ENCODE measurements around the gene RTN4R.

Gene RTN4R

DNA sequence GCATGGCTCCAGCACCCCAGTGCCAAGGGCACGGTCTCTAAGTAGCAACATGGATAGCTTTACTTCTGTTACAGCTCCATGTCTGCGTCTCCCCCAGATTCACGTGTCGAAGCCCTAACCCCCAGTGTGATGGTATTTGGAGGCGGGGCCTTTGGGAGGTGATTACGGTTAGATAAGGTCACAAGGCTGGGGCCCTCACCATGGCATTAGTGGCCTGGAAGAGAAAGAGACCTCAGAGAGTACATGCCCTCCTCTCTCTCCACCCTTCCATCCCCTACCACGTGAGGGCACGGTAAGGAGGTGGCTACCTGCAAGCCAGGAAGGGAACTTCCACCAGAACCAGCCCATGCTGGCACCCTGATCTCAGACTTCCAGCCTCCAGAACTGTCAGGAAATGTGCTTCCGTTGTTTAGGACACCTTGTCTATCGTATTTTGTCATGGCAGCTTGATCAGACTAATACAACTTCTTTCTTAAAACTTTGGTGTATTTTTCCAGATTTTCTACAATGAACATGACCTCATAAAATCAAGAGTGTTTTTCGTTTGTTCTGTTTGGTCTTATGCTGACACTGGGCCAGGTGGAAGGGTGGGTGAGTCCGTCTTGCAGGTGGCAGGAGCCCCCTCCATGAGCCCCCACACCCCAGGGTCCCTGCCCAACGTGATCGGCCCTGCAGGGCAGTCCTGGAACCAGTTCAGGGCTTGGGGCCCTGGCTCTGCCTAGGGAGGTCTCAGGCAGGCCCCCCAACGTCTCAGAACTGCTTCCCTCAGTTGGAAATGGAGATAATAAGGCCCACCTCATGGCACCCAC is 10.7 kb downstream of the RTN4R start:
- no peaks in the 10 kb centered on the region for H3K4me1 ChIP-seq (ENCODE audit: insufficient read depth, low read length)
- no peak overlapping the region for H3K9ac ChIP-seq (ENCODE audit: low read depth, low read length)
- H3K27ac ChIP-seq (ENCODE audit: low read depth, low read length), result no peak overlapping the region
- H3K4me3 ChIP-seq (ENCODE audit: low read length), result no peak overlapping the region
- no peaks in the 10 kb centered on the region for H3K36me3 ChIP-seq (ENCODE audit: insufficient read depth, low read length)
- WGBS, result 91% methylated on average over 15 of the region's 15 CpGs
- no peaks in the 10 kb centered on the region for H3K9me3 ChIP-seq (ENCODE audit: insufficient read depth, low read depth, low read length)
- no peaks in the 10 kb centered on the region for H3K27me3 ChIP-seq (ENCODE audit: insufficient read depth, low read length)

DNA sequence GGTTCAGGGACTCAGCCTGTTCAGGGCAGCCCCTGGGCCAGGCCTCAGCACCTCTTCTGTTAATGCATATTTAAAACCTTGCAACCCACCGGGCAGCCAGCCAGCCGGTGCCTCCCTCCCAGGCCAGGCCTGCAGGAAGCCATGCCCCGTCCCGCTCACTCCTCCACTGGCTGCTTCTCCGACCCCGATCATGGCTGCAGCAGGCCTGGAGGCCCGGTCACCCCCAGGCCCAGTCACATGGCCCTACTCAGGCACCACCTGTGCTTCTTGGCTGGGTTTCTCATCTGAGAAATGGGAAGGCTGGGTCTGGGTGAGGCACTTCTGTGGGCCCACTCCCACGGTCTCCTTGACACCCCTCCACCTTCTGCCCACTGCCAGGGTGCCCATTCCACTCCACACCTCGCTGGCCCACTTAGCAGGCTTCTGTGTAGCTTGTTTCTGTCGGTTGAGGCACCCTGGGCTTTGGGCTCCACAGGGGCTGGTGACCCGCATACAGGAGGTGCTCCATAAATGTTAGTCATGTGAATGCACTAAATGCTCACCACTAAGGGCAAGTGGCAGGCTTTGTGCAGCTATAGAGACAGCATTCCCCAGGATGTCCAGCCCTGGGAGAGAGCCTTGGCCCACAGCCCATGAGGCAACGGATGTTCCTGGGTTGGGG is 11.4 kb downstream of the RTN4R start:
- no peaks in the 10 kb centered on the region for H3K27me3 ChIP-seq (ENCODE audit: insufficient read depth, low read length)
- no peak overlapping the region for H3K9ac ChIP-seq (ENCODE audit: low read depth, low read length)
- no peaks in the 10 kb centered on the region for H3K9me3 ChIP-seq (ENCODE audit: insufficient read depth, low read depth, low read length)
- no peak overlapping the region for H3K27ac ChIP-seq (ENCODE audit: low read depth, low read length)
- WGBS, result 87% methylated on average over 12 of the region's 12 CpGs
- H3K36me3 ChIP-seq (ENCODE audit: insufficient read depth, low read length), result no peaks in the 10 kb centered on the region
- H3K4me1 ChIP-seq (ENCODE audit: insufficient read depth, low read length), result no peaks in the 10 kb centered on the region
- no peak overlapping the region for H3K4me3 ChIP-seq (ENCODE audit: low read length)

DNA sequence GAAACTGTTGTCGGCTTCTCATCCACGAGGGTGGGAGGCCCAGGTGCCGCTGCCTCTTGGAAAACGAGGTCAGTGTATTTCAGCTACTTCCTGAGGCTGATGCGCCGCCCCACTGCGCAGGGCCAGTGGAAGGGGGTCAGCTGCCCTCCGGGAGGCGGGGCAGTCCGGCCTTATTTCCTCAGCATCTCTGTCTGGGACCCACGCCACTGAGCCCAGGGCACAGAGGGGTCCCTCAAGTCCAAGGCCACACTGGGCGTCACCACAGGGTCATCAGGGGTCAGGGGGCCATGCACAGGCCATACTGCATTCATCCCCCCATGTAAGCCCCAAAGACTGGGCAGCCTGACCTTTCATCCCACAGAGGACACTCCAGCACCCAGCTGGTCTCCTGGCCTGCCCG is 12.1 kb downstream of the RTN4R start:
- no peaks in the 10 kb centered on the region for H3K27me3 ChIP-seq (ENCODE audit: insufficient read depth, low read length)
- WGBS, result 93% methylated on average over 13 of the region's 13 CpGs
- H3K9me3 ChIP-seq (ENCODE audit: insufficient read depth, low read depth, low read length), result no peaks in the 10 kb centered on the region
- no peak overlapping the region for H3K9ac ChIP-seq (ENCODE audit: low read depth, low read length)
- H3K27ac ChIP-seq (ENCODE audit: low read depth, low read length), result no peak overlapping the region
- H3K36me3 ChIP-seq (ENCODE audit: insufficient read depth, low read length), result no peaks in the 10 kb centered on the region
- no peak overlapping the region for H3K4me3 ChIP-seq (ENCODE audit: low read length)
- H3K4me1 ChIP-seq (ENCODE audit: insufficient read depth, low read length), result no peaks in the 10 kb centered on the region

DNA sequence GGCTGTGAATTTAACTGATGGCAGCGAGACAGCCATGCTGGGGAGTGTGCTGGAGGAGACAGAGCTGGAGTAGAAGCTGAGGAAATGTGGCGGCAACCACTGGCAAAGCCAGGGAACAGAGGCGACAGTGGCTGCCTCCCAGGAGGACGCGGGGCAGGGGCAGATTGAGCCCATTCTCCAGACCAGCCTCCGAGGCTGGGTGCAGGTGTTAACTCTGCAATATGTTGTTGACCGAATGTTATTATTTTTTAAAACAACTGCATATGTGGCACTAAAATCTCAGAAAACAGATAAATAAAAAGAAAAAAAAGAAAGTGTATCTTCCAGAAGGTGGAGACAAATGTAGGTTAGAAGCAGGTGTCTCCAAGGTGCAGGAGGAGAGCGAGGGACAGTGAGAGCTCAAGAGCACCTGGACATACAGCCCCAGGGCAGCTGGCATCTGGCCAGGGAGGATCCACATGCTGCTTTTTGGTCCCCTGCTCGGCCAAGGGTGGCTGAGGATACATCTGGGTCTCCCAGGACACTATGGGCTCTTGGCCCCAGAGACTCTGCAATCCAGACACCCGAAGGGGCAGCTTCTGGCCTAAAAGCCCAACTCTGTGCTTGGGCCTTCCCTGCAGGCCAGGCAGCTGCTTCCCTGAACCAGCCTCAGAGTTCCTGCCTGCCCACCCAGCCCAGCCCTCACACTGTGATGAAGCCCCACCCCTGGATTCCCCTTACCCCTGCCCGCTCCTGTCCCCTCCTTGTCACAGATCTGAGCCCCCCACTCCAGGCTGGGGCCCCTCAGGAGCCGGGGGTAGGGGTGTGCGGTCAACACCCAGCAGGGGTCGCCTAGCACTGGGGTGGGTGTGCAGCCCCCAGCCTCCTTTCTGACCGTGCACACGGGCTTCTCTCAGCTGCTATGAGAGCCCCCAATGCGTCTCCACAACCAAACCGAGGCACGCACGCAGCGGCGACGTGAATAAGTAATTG is 12.9 kb downstream of the RTN4R start:
- Histone ChIP-seq H3K4me1 (ENCODE audit: insufficient read depth, low read length) (no peaks in the 10 kb centered on the region), H3K4me3 (ENCODE audit: low read length) (no peak overlapping the region), H3K36me3 (ENCODE audit: insufficient read depth, low read length) (no peaks in the 10 kb centered on the region), H3K27ac (ENCODE audit: low read depth, low read length) (no peak overlapping the region), H3K9me3 (ENCODE audit: insufficient read depth, low read depth, low read length) (no peaks in the 10 kb centered on the region), H3K9ac (ENCODE audit: low read depth, low read length) (no peak overlapping the region), H3K27me3 (ENCODE audit: insufficient read depth, low read length) (no peaks in the 10 kb centered on the region)
- WGBS, result 90% methylated on average over 22 of the region's 23 CpGs

DNA sequence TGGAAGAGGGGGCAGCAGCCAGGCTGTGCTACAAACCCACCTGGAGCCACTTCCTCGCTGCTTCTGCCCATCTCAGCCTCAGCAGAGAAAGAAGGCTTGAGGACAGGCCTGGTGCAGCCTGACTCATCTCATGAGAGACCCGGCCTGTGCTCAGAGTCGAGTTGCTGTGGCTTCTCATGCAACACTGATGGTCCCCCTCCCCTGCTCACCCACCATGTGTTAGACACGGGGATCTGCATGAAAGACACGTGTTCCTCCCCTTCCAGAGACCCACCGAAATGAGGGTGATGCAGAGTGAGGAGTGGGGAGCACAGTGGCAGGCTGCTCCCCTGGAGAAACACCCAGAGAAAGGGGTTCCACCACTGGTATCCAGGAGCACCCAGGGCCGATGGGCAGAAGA is 15.0 kb downstream of the RTN4R start:
- H3K4me1 ChIP-seq (ENCODE audit: insufficient read depth, low read length), result no peaks in the 10 kb centered on the region
- no peak overlapping the region for H3K4me3 ChIP-seq (ENCODE audit: low read length)
- H3K36me3 ChIP-seq (ENCODE audit: insufficient read depth, low read length), result no peaks in the 10 kb centered on the region
- 87% methylated on average over 7 of the region's 7 CpGs for WGBS
- no peak overlapping the region for H3K27ac ChIP-seq (ENCODE audit: low read depth, low read length)
- H3K9ac ChIP-seq (ENCODE audit: low read depth, low read length), result no peak overlapping the region
- no peaks in the 10 kb centered on the region for H3K27me3 ChIP-seq (ENCODE audit: insufficient read depth, low read length)
- no peaks in the 10 kb centered on the region for H3K9me3 ChIP-seq (ENCODE audit: insufficient read depth, low read depth, low read length)

DNA sequence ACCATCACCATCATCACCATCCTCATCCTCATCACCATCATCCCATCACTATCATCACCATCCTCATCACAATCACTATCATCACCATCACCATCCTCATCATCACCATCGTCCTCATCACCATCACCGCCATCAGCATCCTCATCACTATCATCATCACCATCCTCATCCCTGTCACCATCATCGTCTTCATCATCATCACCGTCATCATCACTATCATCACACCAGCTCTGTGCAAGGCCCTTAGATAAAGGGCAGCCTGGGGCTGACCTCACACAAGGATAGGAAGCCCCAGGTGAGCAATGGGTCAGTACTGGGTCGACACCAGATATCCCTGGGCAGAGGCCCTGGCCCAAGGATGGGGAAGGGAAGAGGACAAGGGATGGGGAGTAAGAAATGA is 16.1 kb downstream of the RTN4R start:
- Histone ChIP-seq H3K27me3 (ENCODE audit: insufficient read depth, low read length) (no peaks in the 10 kb centered on the region), H3K36me3 (ENCODE audit: insufficient read depth, low read length) (no peaks in the 10 kb centered on the region), H3K4me3 (ENCODE audit: low read length) (no peak overlapping the region), H3K4me1 (ENCODE audit: insufficient read depth, low read length) (no peaks in the 10 kb centered on the region), H3K9ac (ENCODE audit: low read depth, low read length) (no peak overlapping the region), H3K9me3 (ENCODE audit: insufficient read depth, low read depth, low read length) (no peaks in the 10 kb centered on the region), H3K27ac (ENCODE audit: low read depth, low read length) (no peak overlapping the region)
- WGBS, result 94% methylated on average over 5 of the region's 5 CpGs

DNA sequence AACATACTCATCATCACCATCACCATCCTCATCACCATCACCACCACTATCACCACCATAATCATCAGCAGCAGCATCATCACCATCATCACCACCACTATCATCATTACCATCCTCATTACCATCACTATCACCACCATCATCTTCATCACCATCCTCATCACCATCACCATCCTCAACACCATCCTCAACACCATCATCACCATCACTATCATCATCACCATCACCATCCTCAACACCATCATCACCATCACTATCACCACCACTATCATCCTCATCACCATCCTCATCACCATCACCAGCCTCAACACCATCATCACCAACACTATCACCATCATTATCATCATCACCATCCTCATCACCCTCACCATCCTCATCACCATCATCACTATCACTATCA is 16.6 kb downstream of the RTN4R start:
- no peaks in the 10 kb centered on the region for H3K36me3 ChIP-seq (ENCODE audit: insufficient read depth, low read length)

DNA sequence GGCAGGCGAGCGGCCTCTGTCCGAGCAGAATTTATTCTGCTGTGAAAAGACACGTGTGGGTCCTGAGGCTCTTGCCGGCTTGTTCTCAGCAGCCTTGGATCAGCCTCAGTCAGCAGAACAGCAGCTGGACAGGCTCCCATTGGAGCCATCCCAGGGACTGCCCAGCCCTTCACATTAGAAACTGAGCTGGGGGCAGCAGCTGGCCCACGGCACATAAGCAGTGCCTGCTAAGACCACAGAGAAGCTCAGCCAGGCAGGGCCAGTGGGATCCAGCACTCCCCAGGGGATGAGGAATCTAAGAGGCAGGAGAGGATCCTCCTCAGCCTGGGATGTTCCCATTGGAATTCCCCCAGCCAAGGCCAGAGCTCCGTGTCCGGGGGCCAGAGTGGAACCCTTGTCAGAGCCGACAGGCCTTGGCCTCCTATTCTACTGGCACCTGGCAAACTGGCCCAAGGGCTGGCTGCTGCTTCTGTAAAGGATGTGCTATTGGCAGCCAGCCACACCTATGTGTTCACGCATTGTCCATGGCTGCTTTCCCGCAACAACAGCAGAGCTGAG is 18.2 kb downstream of the RTN4R start:
- WGBS, result 86% methylated on average over 11 of the region's 11 CpGs

More for the DNA sequence above, 16.6 kb downstream of the RTN4R start:
- Histone ChIP-seq H3K9ac (ENCODE audit: low read depth, low read length) (no peak overlapping the region), H3K27me3 (ENCODE audit: insufficient read depth, low read length) (no peaks in the 10 kb centered on the region), H3K27ac (ENCODE audit: low read depth, low read length) (no peak overlapping the region), H3K9me3 (ENCODE audit: insufficient read depth, low read depth, low read length) (no peaks in the 10 kb centered on the region), H3K4me1 (ENCODE audit: insufficient read depth, low read length) (peaks cover 4% of the 10 kb centered on the region), H3K4me3 (ENCODE audit: low read length) (no peak overlapping the region)

DNA sequence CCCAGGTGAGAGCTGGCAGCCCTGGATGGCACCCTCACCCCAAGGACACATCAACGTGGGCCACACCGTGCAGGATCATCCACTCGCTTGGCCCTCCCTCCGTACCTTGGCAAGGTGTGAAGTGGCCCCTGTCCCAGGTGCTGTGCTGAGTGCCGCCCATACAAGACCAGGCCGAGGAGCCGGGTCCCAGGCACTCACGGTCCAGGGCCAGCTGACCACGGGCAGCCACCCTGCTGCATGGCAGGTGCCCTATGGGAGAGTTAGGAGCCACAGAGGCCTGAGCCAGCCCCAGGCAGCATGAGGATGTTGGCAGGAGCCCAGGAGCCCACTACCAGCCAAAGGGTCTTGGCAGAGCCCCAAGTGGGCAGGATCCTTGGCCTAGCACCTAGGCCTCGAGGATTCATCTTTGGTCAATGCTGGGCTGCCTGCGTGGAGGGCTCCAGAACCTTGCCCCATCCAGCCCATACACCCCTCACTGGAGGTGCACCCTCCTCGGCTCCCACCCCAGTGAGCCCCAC is 19.6 kb downstream of the RTN4R start:
- no peak overlapping the region for H3K27ac ChIP-seq (ENCODE audit: low read depth, low read length)
- H3K4me1 ChIP-seq (ENCODE audit: insufficient read depth, low read length), result peaks cover 17% of the 10 kb centered on the region
- no peaks in the 10 kb centered on the region for H3K36me3 ChIP-seq (ENCODE audit: insufficient read depth, low read length)
- 91% methylated on average over 12 of the region's 12 CpGs for WGBS
- H3K9ac ChIP-seq (ENCODE audit: low read depth, low read length), result no peak overlapping the region
- H3K4me3 ChIP-seq (ENCODE audit: low read length), result no peak overlapping the region
- no peaks in the 10 kb centered on the region for H3K9me3 ChIP-seq (ENCODE audit: insufficient read depth, low read depth, low read length)
- no peaks in the 10 kb centered on the region for H3K27me3 ChIP-seq (ENCODE audit: insufficient read depth, low read length)

More for the DNA sequence above, 18.2 kb downstream of the RTN4R start:
- peaks cover 17% of the 10 kb centered on the region for H3K4me1 ChIP-seq (ENCODE audit: insufficient read depth, low read length)
- H3K36me3 ChIP-seq (ENCODE audit: insufficient read depth, low read length), result no peaks in the 10 kb centered on the region
- no peaks in the 10 kb centered on the region for H3K9me3 ChIP-seq (ENCODE audit: insufficient read depth, low read depth, low read length)
- no peak overlapping the region for H3K9ac ChIP-seq (ENCODE audit: low read depth, low read length)
- H3K27ac ChIP-seq (ENCODE audit: low read depth, low read length), result no peak overlapping the region
- no peaks in the 10 kb centered on the region for H3K27me3 ChIP-seq (ENCODE audit: insufficient read depth, low read length)
- no peak overlapping the region for H3K4me3 ChIP-seq (ENCODE audit: low read length)

DNA sequence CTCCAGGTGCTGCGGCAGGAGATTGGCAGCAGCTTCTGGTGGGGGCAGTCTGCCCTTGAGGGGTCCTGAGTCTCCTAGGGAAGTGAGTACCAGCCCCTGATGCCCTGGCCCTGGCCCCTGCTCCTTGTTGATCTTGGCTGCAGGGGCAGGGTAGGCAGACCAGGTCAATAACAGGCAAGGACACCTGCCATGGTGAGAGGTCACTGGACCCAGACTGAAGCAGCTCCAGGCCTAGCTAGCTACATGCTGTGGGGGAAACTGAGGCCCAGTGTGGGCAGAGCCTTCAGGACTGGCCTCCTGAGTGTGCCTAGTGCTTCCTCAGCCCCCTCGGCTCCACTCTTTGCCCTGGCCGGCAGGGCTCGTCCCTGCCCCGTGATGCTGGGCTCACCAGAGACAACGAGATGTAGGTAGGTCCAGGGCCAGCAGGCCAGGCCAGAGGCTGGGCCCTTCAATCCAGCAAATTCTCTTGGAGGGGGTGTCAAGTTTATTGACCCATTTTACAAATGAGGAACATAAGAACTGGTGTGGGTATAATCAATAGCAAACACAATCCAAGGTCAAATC is 20.4 kb downstream of the RTN4R start:
- no peaks in the 10 kb centered on the region for H3K27me3 ChIP-seq (ENCODE audit: insufficient read depth, low read length)
- H3K4me1 ChIP-seq (ENCODE audit: insufficient read depth, low read length), result peaks cover 17% of the 10 kb centered on the region
- H3K27ac ChIP-seq (ENCODE audit: low read depth, low read length), result no peak overlapping the region
- WGBS, result 92% methylated on average over 6 of the region's 6 CpGs
- no peak overlapping the region for H3K4me3 ChIP-seq (ENCODE audit: low read length)
- no peak overlapping the region for H3K9ac ChIP-seq (ENCODE audit: low read depth, low read length)
- no peaks in the 10 kb centered on the region for H3K36me3 ChIP-seq (ENCODE audit: insufficient read depth, low read length)
- H3K9me3 ChIP-seq (ENCODE audit: insufficient read depth, low read depth, low read length), result no peaks in the 10 kb centered on the region

Data from HUES64 (cell line).